ENCODE results near the gene LRRC43.

The LRRC43 gene

GRCh38 chr12:122141911-122142725 is 40.8 kb upstream of the LRRC43 start:
- peaks cover 43 to 74% of the 10 kb centered on the region in 2 donors for H3K36me3 ChIP-seq (ENCODE audit: control insufficient read depth in 1 of 2, insufficient read depth in 2 of 2, low read length in 2 of 2)
- no peak overlapping the region for H3K4me3 ChIP-seq (ENCODE audit: low read depth in 1 of 2, low read length in 2 of 2)
- H3K27me3 ChIP-seq (ENCODE audit: low read depth, low read length): no peaks in the 10 kb centered on the region
- H3K27ac ChIP-seq (ENCODE audit: low read length): no peak overlapping the region
- H3K9me3 ChIP-seq (ENCODE audit: control insufficient read depth in 1 of 2, low read length in 2 of 2): no peaks in the 10 kb centered on the region
- no peaks in the 10 kb centered on the region for H3K4me1 ChIP-seq (ENCODE audit: control insufficient read depth in 1 of 2, insufficient read depth in 2 of 2, low read length in 2 of 2)

DNA sequence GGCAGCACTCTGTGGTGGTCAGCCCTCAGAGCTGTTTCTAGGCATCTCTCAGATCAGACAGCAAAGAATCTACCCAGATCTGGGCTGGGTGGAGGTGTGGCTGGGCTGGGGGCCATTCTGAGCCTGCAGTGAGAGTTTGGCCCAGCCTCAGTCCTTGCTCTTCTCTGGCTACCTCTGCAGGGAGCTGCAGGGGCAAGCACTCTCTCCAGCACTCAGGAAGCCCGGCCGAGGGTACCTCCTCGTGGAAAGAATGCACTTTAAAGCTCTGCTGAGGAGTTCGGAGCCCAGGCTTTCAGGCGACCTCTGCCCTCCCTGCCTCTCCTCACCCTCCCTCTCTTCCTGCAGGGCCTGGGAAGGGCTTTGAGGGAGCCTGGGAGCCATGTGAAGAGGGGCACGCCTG is 40.1 kb upstream of the LRRC43 start:
- H3K27ac ChIP-seq (ENCODE audit: low read length): no peak overlapping the region
- H3K9me3 ChIP-seq (ENCODE audit: control insufficient read depth in 1 of 2, low read length in 2 of 2): no peaks in the 10 kb centered on the region
- peaks cover 41 to 67% of the 10 kb centered on the region in 2 donors for H3K36me3 ChIP-seq (ENCODE audit: control insufficient read depth in 1 of 2, insufficient read depth in 2 of 2, low read length in 2 of 2)
- no peaks in the 10 kb centered on the region for H3K4me1 ChIP-seq (ENCODE audit: control insufficient read depth in 1 of 2, insufficient read depth in 2 of 2, low read length in 2 of 2)
- H3K4me3 ChIP-seq (ENCODE audit: low read depth in 1 of 2, low read length in 2 of 2): no peak overlapping the region
- H3K27me3 ChIP-seq (ENCODE audit: low read depth, low read length): no peaks in the 10 kb centered on the region

DNA sequence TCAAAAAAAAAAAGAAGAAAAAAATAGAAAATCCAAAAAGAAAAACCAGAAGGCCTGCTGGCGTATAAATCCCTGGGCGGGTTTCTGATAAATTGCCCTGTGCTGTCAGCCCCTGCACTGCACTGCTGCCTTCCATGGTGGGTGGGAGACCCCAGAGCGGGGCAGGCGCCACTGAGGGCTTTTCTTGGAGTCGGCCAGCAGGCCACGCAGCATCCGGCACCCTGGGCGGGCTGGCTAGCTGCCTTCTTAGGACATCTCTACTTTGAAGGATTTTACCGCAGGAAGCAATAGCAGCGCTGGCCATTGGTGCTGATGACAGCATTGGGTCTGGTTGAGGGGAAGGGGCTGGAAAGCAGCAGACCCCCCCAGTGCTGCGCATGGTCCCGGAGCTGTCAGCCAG is 38.0 kb upstream of the LRRC43 start:
- Histone ChIP-seq H3K27ac (ENCODE audit: low read length) (no peak overlapping the region), H3K4me1 (ENCODE audit: control insufficient read depth in 1 of 2, insufficient read depth in 2 of 2, low read length in 2 of 2) (peaks cover 0 to 12% of the 10 kb centered on the region in 2 donors), H3K4me3 (ENCODE audit: low read depth in 1 of 2, low read length in 2 of 2) (no peak overlapping the region), H3K9me3 (ENCODE audit: control insufficient read depth in 1 of 2, low read length in 2 of 2) (no peaks in the 10 kb centered on the region), H3K27me3 (ENCODE audit: low read depth, low read length) (no peaks in the 10 kb centered on the region), H3K36me3 (ENCODE audit: control insufficient read depth in 1 of 2, insufficient read depth in 2 of 2, low read length in 2 of 2) (peaks cover 29 to 47% of the 10 kb centered on the region in 2 donors)

DNA sequence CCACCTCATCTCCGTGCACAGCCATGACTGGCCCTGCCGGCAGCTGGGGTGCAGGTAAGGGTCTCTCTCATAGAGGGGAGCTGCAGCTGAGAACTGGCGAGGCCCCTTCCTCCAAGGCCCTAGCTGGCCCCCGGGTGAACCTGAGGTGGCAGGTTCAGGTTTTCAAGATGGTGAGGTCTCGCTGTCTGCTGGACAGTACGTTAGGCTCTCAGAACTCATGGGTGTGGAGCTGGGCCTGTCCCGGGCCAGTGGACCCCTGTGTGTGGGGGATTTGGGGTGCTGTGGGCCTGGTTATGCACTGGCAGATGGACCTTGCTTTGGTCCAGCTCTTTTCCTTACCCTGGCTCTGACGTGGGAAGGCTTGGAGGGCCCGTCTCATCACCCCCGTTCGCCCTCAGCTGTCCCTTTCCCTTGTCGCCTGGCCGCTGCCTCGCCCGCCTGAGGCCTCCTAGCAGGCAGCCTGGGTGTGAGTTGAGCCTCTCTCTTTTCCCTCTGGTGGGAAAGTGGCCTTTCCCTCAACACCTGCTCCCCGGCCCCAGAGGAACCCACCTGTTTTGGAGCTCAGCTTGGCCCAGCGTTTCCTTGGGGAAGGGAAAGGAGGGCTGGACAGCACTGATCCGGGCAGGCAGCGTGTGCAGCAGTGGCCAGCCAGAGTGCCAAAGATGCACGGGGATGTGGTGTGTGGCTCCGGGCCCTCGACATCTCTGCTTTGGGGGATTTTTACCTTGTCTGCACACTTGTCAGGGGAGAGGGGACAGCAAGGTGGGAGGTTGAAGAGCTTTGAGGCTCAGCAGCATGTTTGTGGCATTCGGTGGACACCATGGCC is 37.2 kb upstream of the LRRC43 start:
- Histone ChIP-seq H3K27ac (ENCODE audit: low read length) (no peak overlapping the region), H3K27me3 (ENCODE audit: low read depth, low read length) (no peaks in the 10 kb centered on the region), H3K36me3 (ENCODE audit: control insufficient read depth in 1 of 2, insufficient read depth in 2 of 2, low read length in 2 of 2) (peaks cover 25 to 40% of the 10 kb centered on the region in 2 donors), H3K4me3 (ENCODE audit: low read depth in 1 of 2, low read length in 2 of 2) (no peak overlapping the region), H3K9me3 (ENCODE audit: control insufficient read depth in 1 of 2, low read length in 2 of 2) (no peaks in the 10 kb centered on the region), H3K4me1 (ENCODE audit: control insufficient read depth in 1 of 2, insufficient read depth in 2 of 2, low read length in 2 of 2) (peaks cover 0 to 12% of the 10 kb centered on the region in 2 donors)

DNA sequence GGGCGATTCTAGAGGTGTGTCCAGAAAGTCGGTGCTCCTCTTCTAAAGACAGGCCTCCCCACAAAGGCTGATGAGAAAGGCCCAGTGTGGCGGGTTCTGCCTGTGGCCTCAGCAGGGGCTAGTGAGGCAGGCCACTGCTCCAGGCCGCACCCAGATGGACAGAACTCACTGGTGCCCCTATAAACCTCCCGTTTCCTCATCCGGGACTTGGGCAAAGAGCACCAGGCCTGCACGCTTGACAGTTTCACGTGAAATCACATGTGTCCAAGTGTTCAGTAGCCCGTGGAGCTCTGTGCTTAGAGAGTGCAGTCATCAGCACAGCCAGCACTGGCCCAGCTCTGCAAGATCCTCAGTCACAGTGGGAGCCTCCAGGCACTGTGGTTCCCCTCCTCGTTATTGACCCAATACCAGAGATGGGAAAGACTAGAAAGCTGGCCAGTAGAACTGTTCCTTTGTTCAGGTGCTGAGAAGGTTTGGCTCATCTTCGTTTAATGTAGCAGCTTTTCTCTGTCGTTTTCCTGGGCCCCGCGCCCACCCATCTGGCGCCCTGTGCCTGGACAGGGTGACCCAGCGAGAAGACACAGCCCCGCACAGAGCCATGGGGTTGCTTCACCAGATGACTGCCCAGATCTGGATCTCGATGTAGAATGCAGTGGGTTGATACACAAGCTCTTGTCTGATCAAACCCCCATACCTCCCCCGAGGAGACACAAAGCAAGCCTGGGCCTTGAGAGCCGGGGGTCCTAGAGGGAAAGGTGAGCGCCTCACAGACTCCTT is 35.2 kb upstream of the LRRC43 start:
- H3K27me3 ChIP-seq (ENCODE audit: low read depth, low read length): no peaks in the 10 kb centered on the region
- no peaks in the 10 kb centered on the region for H3K9me3 ChIP-seq (ENCODE audit: control insufficient read depth in 1 of 2, low read length in 2 of 2)
- no peak overlapping the region for H3K4me3 ChIP-seq (ENCODE audit: low read depth in 1 of 2, low read length in 2 of 2)
- H3K4me1 ChIP-seq (ENCODE audit: control insufficient read depth in 1 of 2, insufficient read depth in 2 of 2, low read length in 2 of 2): peaks cover 0 to 12% of the 10 kb centered on the region in 2 donors
- peaks cover 13 to 20% of the 10 kb centered on the region in 2 donors for H3K36me3 ChIP-seq (ENCODE audit: control insufficient read depth in 1 of 2, insufficient read depth in 2 of 2, low read length in 2 of 2)
- no peak overlapping the region for H3K27ac ChIP-seq (ENCODE audit: low read length)

DNA sequence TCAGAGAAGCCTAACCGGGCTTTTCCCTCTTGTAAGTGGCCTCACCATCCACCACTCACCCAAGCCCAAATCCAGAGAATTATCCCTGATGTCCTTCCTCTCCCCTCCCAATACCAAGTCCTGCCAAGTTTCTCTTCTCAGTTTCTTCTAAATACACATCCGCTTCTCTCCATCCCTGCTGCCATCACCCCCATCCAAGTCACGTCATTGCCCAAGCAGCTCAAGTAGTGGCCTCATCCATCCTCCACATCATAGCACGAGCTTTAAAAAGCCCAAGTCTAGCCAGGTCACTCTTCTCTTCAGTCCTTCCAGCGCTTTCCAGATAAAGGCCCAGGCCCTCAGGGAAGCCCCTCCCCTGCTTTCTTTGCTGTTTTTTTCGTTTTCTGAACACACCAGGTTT is 34.3 kb upstream of the LRRC43 start:
- Histone ChIP-seq H3K4me3 (ENCODE audit: low read depth in 1 of 2, low read length in 2 of 2) (no peak overlapping the region), H3K27ac (ENCODE audit: low read length) (no peak overlapping the region), H3K36me3 (ENCODE audit: control insufficient read depth in 1 of 2, insufficient read depth in 2 of 2, low read length in 2 of 2) (peaks cover 3 to 11% of the 10 kb centered on the region in 2 donors), H3K4me1 (ENCODE audit: control insufficient read depth in 1 of 2, insufficient read depth in 2 of 2, low read length in 2 of 2) (peaks cover 0 to 12% of the 10 kb centered on the region in 2 donors), H3K27me3 (ENCODE audit: low read depth, low read length) (no peaks in the 10 kb centered on the region), H3K9me3 (ENCODE audit: control insufficient read depth in 1 of 2, low read length in 2 of 2) (no peaks in the 10 kb centered on the region)

GRCh38 chr12:122150127-122150681 is 32.7 kb upstream of the LRRC43 start:
- H3K27me3 ChIP-seq (ENCODE audit: low read depth, low read length): no peaks in the 10 kb centered on the region
- peaks cover 0 to 2% of the 10 kb centered on the region in 2 donors for H3K36me3 ChIP-seq (ENCODE audit: control insufficient read depth in 1 of 2, insufficient read depth in 2 of 2, low read length in 2 of 2)
- H3K4me3 ChIP-seq (ENCODE audit: low read depth in 1 of 2, low read length in 2 of 2): no peak overlapping the region
- no peak overlapping the region for H3K27ac ChIP-seq (ENCODE audit: low read length)
- H3K4me1 ChIP-seq (ENCODE audit: control insufficient read depth in 1 of 2, insufficient read depth in 2 of 2, low read length in 2 of 2): peaks cover 0 to 12% of the 10 kb centered on the region in 2 donors
- H3K9me3 ChIP-seq (ENCODE audit: control insufficient read depth in 1 of 2, low read length in 2 of 2): no peaks in the 10 kb centered on the region

- Histone ChIP-seq H3K9me3 (ENCODE audit: control insufficient read depth in 1 of 2, low read length in 2 of 2) (no peaks in the 10 kb centered on the region), H3K27ac (ENCODE audit: low read length) (no peak overlapping the region), H3K4me1 (ENCODE audit: control insufficient read depth in 1 of 2, insufficient read depth in 2 of 2, low read length in 2 of 2) (peaks cover 0 to 12% of the 10 kb centered on the region in 2 donors), H3K27me3 (ENCODE audit: low read depth, low read length) (no peaks in the 10 kb centered on the region), H3K36me3 (ENCODE audit: control insufficient read depth in 1 of 2, insufficient read depth in 2 of 2, low read length in 2 of 2) (no peaks in the 10 kb centered on the region), H3K4me3 (ENCODE audit: low read depth in 1 of 2, low read length in 2 of 2) (no peak overlapping the region)
Observed at GRCh38 chr12:122152754-122153153, 30.2 kb upstream of the LRRC43 start.

GRCh38 chr12:122155705-122156104 is 27.2 kb upstream of the LRRC43 start:
- H3K27me3 ChIP-seq (ENCODE audit: low read depth, low read length): no peaks in the 10 kb centered on the region
- H3K9me3 ChIP-seq (ENCODE audit: control insufficient read depth in 1 of 2, low read length in 2 of 2): no peaks in the 10 kb centered on the region
- no peak overlapping the region for H3K4me3 ChIP-seq (ENCODE audit: low read depth in 1 of 2, low read length in 2 of 2)
- H3K4me1 ChIP-seq (ENCODE audit: control insufficient read depth in 1 of 2, insufficient read depth in 2 of 2, low read length in 2 of 2): no peaks in the 10 kb centered on the region
- H3K36me3 ChIP-seq (ENCODE audit: control insufficient read depth in 1 of 2, insufficient read depth in 2 of 2, low read length in 2 of 2): no peaks in the 10 kb centered on the region
- H3K27ac ChIP-seq (ENCODE audit: low read length): no peak overlapping the region

DNA sequence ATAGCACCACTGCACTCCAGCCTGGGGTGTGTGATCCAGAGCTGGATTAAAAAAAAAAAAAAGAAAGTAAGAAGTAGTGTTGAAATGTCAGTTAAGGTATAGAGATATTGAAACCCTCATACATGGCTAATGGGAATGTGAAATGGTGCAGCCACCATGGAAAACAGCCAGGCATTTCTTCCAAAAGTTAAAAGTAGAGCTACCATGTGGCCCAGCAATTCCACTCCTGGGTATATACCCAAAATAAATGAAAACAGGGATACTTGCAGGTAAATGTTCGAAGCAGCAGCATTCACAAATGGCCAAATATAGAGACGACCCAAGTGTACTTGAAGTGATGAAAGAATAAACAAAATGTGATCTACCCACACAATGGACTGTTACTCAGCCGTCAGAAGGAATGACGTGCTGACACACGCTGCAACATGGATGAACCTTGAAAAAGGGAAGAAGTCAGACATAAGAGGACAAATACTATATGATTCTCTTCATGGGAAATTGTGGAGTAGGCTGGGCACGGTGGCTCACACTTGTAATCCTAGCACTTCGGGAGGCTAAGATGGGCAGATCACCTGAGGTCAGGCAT is 24.1 kb upstream of the LRRC43 start:
- H3K36me3 ChIP-seq (ENCODE audit: control insufficient read depth in 1 of 2, insufficient read depth in 2 of 2, low read length in 2 of 2): no peaks in the 10 kb centered on the region
- H3K9me3 ChIP-seq (ENCODE audit: control insufficient read depth in 1 of 2, low read length in 2 of 2): no peaks in the 10 kb centered on the region
- no peak overlapping the region for H3K4me3 ChIP-seq (ENCODE audit: low read depth in 1 of 2, low read length in 2 of 2)
- no peaks in the 10 kb centered on the region for H3K27me3 ChIP-seq (ENCODE audit: low read depth, low read length)
- no peaks in the 10 kb centered on the region for H3K4me1 ChIP-seq (ENCODE audit: control insufficient read depth in 1 of 2, insufficient read depth in 2 of 2, low read length in 2 of 2)
- no peak overlapping the region for H3K27ac ChIP-seq (ENCODE audit: low read length)
